Glutamatergic neuron (in vitro differentiated cells): ENCODE data around the gene TBC1D7. TPM values are rescaled to one million over a fixed set of nuclear protein-coding genes. Genes with fewer than 3 reads are reported as not detected.
A peak's percentile ranks its signal among the peaks of the same experiment; 100 is the strongest.

Source experiments
- DNase-seq: peaks from one replicate; pipeline ENCODE4 v3.0.0; 2022
- H3K27ac Mint-ChIP-seq: one replicate; pipeline ENCODE4 v1.8.0; 2020; ENCODE audit warnings: mild to moderate bottlenecking, mixed read lengths, inconsistent platforms; ENCODE audit not compliant: unreplicated experiment
- H3K27me3 Mint-ChIP-seq: one replicate; pipeline ENCODE4 v1.8.0; 2020; ENCODE audit warnings: mild to moderate bottlenecking, moderate library complexity, mixed read lengths, inconsistent platforms; ENCODE audit not compliant: unreplicated experiment
- H3K36me3 Mint-ChIP-seq: one replicate; pipeline ENCODE4 v1.8.0; 2020; ENCODE audit warnings: mild to moderate bottlenecking, mixed read lengths, inconsistent platforms; ENCODE audit not compliant: unreplicated experiment
- H3K4me1 Mint-ChIP-seq: one replicate; pipeline ENCODE4 v1.8.0; 2020; ENCODE audit warnings: mild to moderate bottlenecking, low read depth, mixed read lengths, inconsistent platforms; ENCODE audit not compliant: unreplicated experiment
- H3K4me3 Mint-ChIP-seq: one replicate; pipeline ENCODE4 v1.8.0; 2020; ENCODE audit warnings: mild to moderate bottlenecking, mixed read lengths, inconsistent platforms; ENCODE audit not compliant: unreplicated experiment
- H3K9me3 Mint-ChIP-seq: one replicate; pipeline ENCODE4 v1.8.0; 2020; ENCODE audit warnings: mild to moderate bottlenecking, moderate library complexity, mixed read lengths, inconsistent platforms; ENCODE audit not compliant: unreplicated experiment
- long read RNA-seq: library from polyadenylated mRNA; unstranded; transcript quantifications from one replicate; pipeline ENCODE4 v2.0.0, GENCODE V29; 2020; ENCODE audit not compliant: unreplicated experiment
- total RNA-seq: library from RNA; stranded (reverse); fragmentation: NEBNext Ultra II Directional; extraction: Animal tissue kit (Norgen Biotek cat#: 25700); gene quantifications from one replicate; pipeline ENCODE4 v1.2.1, GENCODE V29; 2021; ENCODE audit not compliant: unreplicated experiment
- TF ChIP-seq, protein P1 (sequence below): fragments of 200-600 bp; sonication (generic); IDR thresholded peaks from one replicate; pipeline ENCODE4 v1.5.0; 2021; ENCODE audit not compliant: partially characterized antibody, unreplicated experiment

The TBC1D7 gene
- 39.9 TPM for total RNA-seq
- long read RNA-seq, transcript TBC1D7-202 (8 exons, 1,116 nt): major isoform, 7 of 78 reads
- long read RNA-seq, partial matches to known transcripts: 1 of 78 reads
- long read RNA-seq, other reads (novel, unspliced or antisense): 62 of 78 reads

- DNase-seq: peak; percentile 96
- Mint-ChIP-seq H3K36me3 (no peaks in the 10 kb centered on the region), H3K27me3 (no peaks in the 10 kb centered on the region), H3K27ac (peak within 1 kb of the TSS; percentile 86), H3K4me1 (peaks cover 6% of the 10 kb centered on the region), H3K4me3 (peak within 1 kb of the TSS; percentile 92), H3K9me3 (no peaks in the 10 kb centered on the region)
- TF ChIP-seq, protein P1, sequence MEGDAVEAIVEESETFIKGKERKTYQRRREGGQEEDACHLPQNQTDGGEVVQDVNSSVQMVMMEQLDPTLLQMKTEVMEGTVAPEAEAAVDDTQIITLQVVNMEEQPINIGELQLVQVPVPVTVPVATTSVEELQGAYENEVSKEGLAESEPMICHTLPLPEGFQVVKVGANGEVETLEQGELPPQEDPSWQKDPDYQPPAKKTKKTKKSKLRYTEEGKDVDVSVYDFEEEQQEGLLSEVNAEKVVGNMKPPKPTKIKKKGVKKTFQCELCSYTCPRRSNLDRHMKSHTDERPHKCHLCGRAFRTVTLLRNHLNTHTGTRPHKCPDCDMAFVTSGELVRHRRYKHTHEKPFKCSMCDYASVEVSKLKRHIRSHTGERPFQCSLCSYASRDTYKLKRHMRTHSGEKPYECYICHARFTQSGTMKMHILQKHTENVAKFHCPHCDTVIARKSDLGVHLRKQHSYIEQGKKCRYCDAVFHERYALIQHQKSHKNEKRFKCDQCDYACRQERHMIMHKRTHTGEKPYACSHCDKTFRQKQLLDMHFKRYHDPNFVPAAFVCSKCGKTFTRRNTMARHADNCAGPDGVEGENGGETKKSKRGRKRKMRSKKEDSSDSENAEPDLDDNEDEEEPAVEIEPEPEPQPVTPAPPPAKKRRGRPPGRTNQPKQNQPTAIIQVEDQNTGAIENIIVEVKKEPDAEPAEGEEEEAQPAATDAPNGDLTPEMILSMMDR: peak; percentile 8
Observed at GRCh38 chr6:13328076-13328874, at the start of gene TBC1D7. Gene TBC1D7 (minus strand): TSS chr6:13328537. CDS start chr6:13326898, 1,639 bp downstream.

DNA sequence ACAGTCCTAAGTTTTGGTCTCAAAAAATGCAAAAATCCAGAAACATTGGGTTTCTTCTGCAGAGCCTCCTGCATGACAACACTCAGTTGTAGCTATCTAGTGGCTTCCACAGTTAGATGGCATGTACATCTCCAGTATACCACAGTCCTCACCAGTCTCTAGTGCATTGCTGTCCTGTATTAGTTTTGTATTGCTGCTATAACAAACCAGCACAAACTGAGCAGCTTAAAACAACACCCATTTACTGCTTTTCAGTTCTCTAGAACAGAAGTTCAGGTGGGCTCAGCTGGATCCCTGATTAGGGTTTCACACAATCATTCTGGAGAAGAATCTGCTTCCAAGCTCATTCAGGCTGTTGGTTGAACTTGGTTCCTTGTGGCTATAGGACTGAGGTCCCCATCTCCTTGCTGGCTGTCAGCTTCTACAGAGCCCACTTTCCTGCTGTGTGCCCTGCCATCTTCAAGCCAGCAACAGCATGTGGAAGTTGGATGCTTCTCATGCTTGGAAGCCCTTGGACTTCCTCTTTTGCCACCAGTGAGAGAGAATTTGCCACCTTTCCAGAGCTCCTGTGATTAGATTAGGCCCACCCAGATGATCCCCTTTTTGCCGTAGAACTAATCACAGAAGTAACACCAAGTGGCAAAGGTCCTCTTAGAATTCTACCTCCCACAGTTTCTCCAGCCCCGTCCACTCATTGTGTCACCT lies 48.9 kb upstream of the TBC1D7 start:
- H3K9me3 Mint-ChIP-seq: peaks cover 3% of the 10 kb centered on the region
- DNase-seq: no peak
- no peak overlapping the region for H3K27ac Mint-ChIP-seq
- H3K27me3 Mint-ChIP-seq: no peaks in the 10 kb centered on the region
- TF ChIP-seq, protein P1: no peak
- H3K4me1 Mint-ChIP-seq: no peaks in the 10 kb centered on the region
- H3K4me3 Mint-ChIP-seq: no peak overlapping the region
- H3K36me3 Mint-ChIP-seq: no peaks in the 10 kb centered on the region

- no peaks in the 10 kb centered on the region for H3K36me3 Mint-ChIP-seq
- TF ChIP-seq, protein P1: no peak
- no peaks in the 10 kb centered on the region for H3K27me3 Mint-ChIP-seq
- no peak overlapping the region for H3K27ac Mint-ChIP-seq
- DNase-seq: no peak
- H3K9me3 Mint-ChIP-seq: peaks cover 3% of the 10 kb centered on the region
- H3K4me1 Mint-ChIP-seq: peaks cover 3% of the 10 kb centered on the region
- H3K4me3 Mint-ChIP-seq: no peak overlapping the region
Observed at GRCh38 chr6:13375360-13375878, 47.1 kb upstream of the TBC1D7 start.

DNA sequence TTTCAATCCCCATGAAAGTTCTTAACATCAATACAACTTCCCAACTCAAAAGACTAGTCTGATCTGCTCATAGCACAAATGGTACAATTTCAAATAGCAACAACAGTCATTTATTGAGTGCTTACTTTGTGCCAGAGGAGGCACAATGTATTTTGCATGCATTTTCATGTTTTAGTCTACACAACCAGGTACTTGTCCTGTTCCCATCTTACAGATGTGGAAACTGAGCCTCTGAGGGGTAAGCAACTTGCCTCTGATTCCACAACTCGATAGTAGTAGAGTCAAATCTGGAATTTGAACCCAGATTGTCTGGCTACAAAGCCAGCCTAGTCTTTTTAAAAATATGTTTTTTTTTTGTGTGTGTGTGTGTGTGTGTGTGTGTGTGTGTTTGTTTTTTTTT lies 45.6 kb upstream of the TBC1D7 start:
- Mint-ChIP-seq H3K36me3 (no peaks in the 10 kb centered on the region), H3K4me3 (no peak overlapping the region), H3K9me3 (peaks cover 3% of the 10 kb centered on the region), H3K27me3 (no peaks in the 10 kb centered on the region), H3K4me1 (peaks cover 3% of the 10 kb centered on the region), H3K27ac (no peak overlapping the region)
- DNase-seq: no peak
- TF ChIP-seq, protein P1: no peak
